HepG2 (cell line): ENCODE results near the gene SOAT2. TPM values are rescaled to one million over a fixed set of nuclear protein-coding genes. Genes with fewer than 3 reads are reported as not detected.

Source experiments
- CEBPG ChIP-seq: IDR thresholded peaks from 2 replicates; pipeline ENCODE4 v1.6.1; 2016
- ELF1 ChIP-seq: sonication (generic); formaldehyde crosslinking; IDR thresholded peaks from 2 replicates; pipeline ENCODE4 v1.4.0; 2020; ENCODE audit warnings: missing genetic modification reagents
- KDM4B ChIP-seq: sonication (generic); formaldehyde crosslinking; IDR thresholded peaks from 2 replicates; pipeline ENCODE4 v1.4.0; 2020; ENCODE audit warnings: missing genetic modification reagents
- KDM5A ChIP-seq: fragments of 200-600 bp; sonication (generic); IDR thresholded peaks from 2 replicates; pipeline ENCODE4 v1.7.0; 2018; ENCODE audit warnings: antibody characterized with exemption, mild to moderate bottlenecking, low read length, borderline replicate concordance
- KLF12 ChIP-seq: sonication (generic); formaldehyde crosslinking; IDR thresholded peaks from 2 replicates; pipeline ENCODE4 v1.4.0; 2020; ENCODE audit warnings: missing genetic modification reagents, borderline replicate concordance
- NCOA5 ChIP-seq: sonication (generic); formaldehyde crosslinking; IDR thresholded peaks from 2 replicates; pipeline ENCODE4 v1.4.0; 2020; ENCODE audit warnings: missing genetic modification reagents
- PBX3 ChIP-seq: sonication (generic); formaldehyde crosslinking; IDR thresholded peaks from 2 replicates; pipeline ENCODE4 v1.8.1; 2023; ENCODE audit warnings: missing genetic modification reagents, inconsistent platforms, borderline replicate concordance
- RBAK ChIP-seq: sonication (generic); formaldehyde crosslinking; IDR thresholded peaks from 2 replicates; pipeline ENCODE4 v1.5.1; 2020; ENCODE audit warnings: mild to moderate bottlenecking, missing genetic modification reagents
- SALL2 ChIP-seq: sonication (generic); formaldehyde crosslinking; IDR thresholded peaks from 2 replicates; pipeline ENCODE4 v1.8.1; 2023; ENCODE audit warnings: mild to moderate bottlenecking, missing genetic modification reagents, inconsistent platforms
- TFE3 ChIP-seq: IDR thresholded peaks from 2 replicates; pipeline ENCODE4 v1.6.1; 2016
- THAP11 ChIP-seq: IDR thresholded peaks from 2 replicates; pipeline ENCODE4 v1.6.1; 2016; ENCODE audit warnings: missing biosample characterization, missing genetic modification reagents
- ZBTB21 ChIP-seq: sonication (generic); formaldehyde crosslinking; IDR thresholded peaks from 2 replicates; pipeline ENCODE4 v1.4.0; 2020; ENCODE audit warnings: missing genetic modification reagents
- ZBTB39 ChIP-seq: sonication (generic); formaldehyde crosslinking; IDR thresholded peaks from 2 replicates; pipeline ENCODE4 v1.5.0; 2020; ENCODE audit warnings: missing genetic modification reagents
- ZFP36L2 ChIP-seq: sonication (generic); formaldehyde crosslinking; IDR thresholded peaks from 2 replicates; pipeline ENCODE4 v1.4.0; 2020; ENCODE audit warnings: missing genetic modification reagents
- ZNF143 ChIP-seq: sonication (generic); formaldehyde crosslinking; IDR thresholded peaks from 2 replicates; pipeline ENCODE4 v1.4.0; 2020; ENCODE audit warnings: missing genetic modification reagents
- ZNF281 ChIP-seq: sonication (generic); formaldehyde crosslinking; IDR thresholded peaks from 2 replicates; pipeline ENCODE4 v1.4.0; 2020; ENCODE audit warnings: missing genetic modification reagents, borderline replicate concordance
- ZNF468 ChIP-seq: sonication (generic); formaldehyde crosslinking; IDR thresholded peaks from 2 replicates; pipeline ENCODE4 v1.8.0; 2022; ENCODE audit warnings: mild to moderate bottlenecking, moderate library complexity, missing genetic modification reagents
- ZNF614 ChIP-seq: IDR thresholded peaks from 2 replicates; pipeline ENCODE4 v1.6.1; 2018; ENCODE audit warnings: missing biosample characterization, missing genetic modification reagents, inconsistent platforms, borderline replicate concordance
- ZNF776 ChIP-seq: sonication (generic); formaldehyde crosslinking; IDR thresholded peaks from 2 replicates; pipeline ENCODE4 v1.4.0; 2020; ENCODE audit warnings: mild to moderate bottlenecking, missing genetic modification reagents
- ZNF781 ChIP-seq: sonication (generic); formaldehyde crosslinking; IDR thresholded peaks from 2 replicates; pipeline ENCODE4 v1.5.1; 2020; ENCODE audit warnings: borderline replicate concordance, mild to moderate bottlenecking, missing genetic modification reagents; ENCODE audit errors: not compliant biosample characterization
- ZNF850 ChIP-seq: sonication (generic); formaldehyde crosslinking; conservative IDR thresholded peaks from 2 replicates; pipeline ENCODE4 v1.9.0; 2021; ENCODE audit warnings: mild to moderate bottlenecking, missing genetic modification reagents
- ZSCAN30 ChIP-seq: sonication (generic); formaldehyde crosslinking; IDR thresholded peaks from 2 replicates; pipeline ENCODE4 v1.5.0; 2020; ENCODE audit warnings: mild to moderate bottlenecking, missing genetic modification reagents
- ZSCAN31 ChIP-seq: sonication (generic); formaldehyde crosslinking; IDR thresholded peaks from 2 replicates; pipeline ENCODE4 v1.5.0; 2020; ENCODE audit warnings: low read depth, mild to moderate bottlenecking, missing genetic modification reagents
- polyA plus RNA-seq, 8 experiments: library from polyadenylated mRNA; depleted of rRNA in 3 of 8; stranded (reverse) in 7 of 8; unstranded in 1 of 8; fragments of >200 nt; fragmentation: Illumina TruSeq in 4 of 8; extraction: Trizol in 4 of 8; gene quantifications; 2 replicates each; pipeline versions ENCODE4 v1.2.1 to v1.2.3, GENCODE V29; 2011 to 2016; ENCODE audit warnings: low read depth in 4 of 8, missing spikeins in 1 of 8, mixed read lengths in 1 of 8; ENCODE audit not compliant: insufficient read depth in 1 of 8
- total RNA-seq, 5 experiments: library from RNA; depleted of rRNA; stranded (reverse); fragments of >200 nt; fragmentation: Illumina TruSeq; extraction: Trizol; gene quantifications; 2 replicates each; pipeline ENCODE4 v1.2.3, GENCODE V29; 2016; ENCODE audit warnings: low read depth in 1 of 5

The SOAT2 gene
- total and polyA plus RNA-seq, 2 of the 13 experiments (the other 11 are each of a cell fraction or from before 2014, with no cell fraction given) = 14.9 to 108 TPM

- no peak for TF ChIP-seq ZNF781 (CRISPR knock-in tag)
- no peak for TF ChIP-seq ELF1 (CRISPR knock-in tag)
- TF ChIP-seq SALL2 = 0 out of 2 replicates have a peak, but pooled peaks have one; percentile 37
- TF ChIP-seq ZNF281 = no peak
- no peak for TF ChIP-seq RBAK (CRISPR knock-in tag)
- no peak for TF ChIP-seq ZSCAN30
- no peak for TF ChIP-seq THAP11 (CRISPR knock-in tag)
- no peak for TF ChIP-seq ZNF468 (CRISPR knock-in tag)
- no peak; the same call in 1 of the 2 replicates for TF ChIP-seq ZNF776 (CRISPR knock-in tag)
- TF ChIP-seq KDM5A = no peak
- no peak for TF ChIP-seq PBX3 (CRISPR knock-in tag)
- TF ChIP-seq KLF12 (CRISPR knock-in tag) = 0 out of 2 replicates have a peak, but pooled peaks have one; percentile 53
- TF ChIP-seq ZBTB21 (CRISPR knock-in tag) = no peak
- TF ChIP-seq ZSCAN31 (CRISPR knock-in tag) = peak; percentile 57; the same call in 1 of the 2 replicates
- TF ChIP-seq TFE3 = no peak
- TF ChIP-seq KDM4B (CRISPR knock-in tag) = no peak
- TF ChIP-seq ZNF614 (CRISPR knock-in tag) = no peak
- no peak for TF ChIP-seq ZNF850
- no peak for TF ChIP-seq NCOA5 (CRISPR knock-in tag)
- TF ChIP-seq ZNF143 (CRISPR knock-in tag) = no peak
- TF ChIP-seq ZBTB39 = 0 out of 2 replicates have a peak, but pooled peaks have one; percentile 45
- no peak for TF ChIP-seq ZFP36L2
- TF ChIP-seq CEBPG (CRISPR knock-in tag) = no peak
These were observed 5.5 kb upstream of the SOAT2 start, which contains the start of gene IGFBP6 (continued) for GRCh38 chr12:53097564-53098353.
